Esophagus squamous epithelium (tissue), 4 donors: Measurements from ENCODE around the gene SSTR3.

Experiments
- CTCF ChIP-seq, 6 experiments: fragments of 450-650 bp in 4 of 6; fragments of 200-600 bp in 2 of 6; sonication (generic) in 2 of 6; IDR thresholded peaks; one replicate each; pipeline ENCODE4 v1.5.1; 2016 to 2019; ENCODE audit warnings: antibody characterized with exemption in 6 of 6, mild to moderate bottlenecking in 4 of 6, moderate library complexity in 4 of 6
- POLR2A ChIP-seq, 4 donors: fragments of 450-650 bp; IDR thresholded peaks; one replicate each; pipeline ENCODE4 v1.6.1; 2017; ENCODE audit warnings: antibody characterized with exemption in 4 of 4, mild to moderate bottlenecking in 4 of 4, moderate library complexity in 3 of 4

GRCh38 chr22:37209140-37209845 is 3.0 kb downstream of the SSTR3 start:
- no peak for TF ChIP-seq CTCF (IDR thresholded peaks at IDR 0.05)
- no peak for TF ChIP-seq POLR2A (IDR thresholded peaks at IDR 0.05)
